Fibroblast of lung (primary cell): ENCODE results near the gene RTN1. TPM values are rescaled to one million over a fixed set of nuclear protein-coding genes. Genes with fewer than 3 reads are reported as not detected.

Experiments used
- DNase-seq, 2 donors: peaks; one replicate each; pipeline versions ENCODE4 v3.0.0 to v3.0.0-alpha.2; 2010; ENCODE audit warnings: low read depth in 2 of 2
- H2AFZ ChIP-seq: 2 replicates; pipeline ENCODE4 v1.5.1; 2012; ENCODE audit warnings: low read length, control low read depth, inconsistent platforms
- H3K27ac ChIP-seq: 2 replicates; pipeline ENCODE4 v1.5.1; 2011; ENCODE audit warnings: low read length, control low read depth; ENCODE audit not compliant: insufficient read depth
- H3K27me3 ChIP-seq: 2 replicates; pipeline ENCODE4 v1.5.1; 2011; ENCODE audit warnings: mild to moderate bottlenecking, low read length; ENCODE audit not compliant: control insufficient read depth, insufficient read depth
- H3K36me3 ChIP-seq: 2 replicates; pipeline ENCODE4 v1.5.1; 2011; ENCODE audit warnings: low read length; ENCODE audit not compliant: control insufficient read depth, insufficient read depth
- H3K4me1 ChIP-seq: 2 replicates; pipeline ENCODE4 v1.5.1; 2011; ENCODE audit warnings: low read length; ENCODE audit not compliant: control insufficient read depth, insufficient read depth; ENCODE audit errors: extremely low read depth
- H3K4me2 ChIP-seq: 2 replicates; pipeline ENCODE4 v1.5.1; 2011; ENCODE audit warnings: low read length, control low read depth; ENCODE audit not compliant: insufficient read depth; ENCODE audit errors: extremely low read depth
- H3K4me3 ChIP-seq, 4 experiments: fragments of 200-600 bp in 1 of 4; sonication (generic) in 1 of 4; replicated peaks in 1 of 4; 2 replicates each; pipeline ENCODE4 v1.5.1; 2011 to 2016; ENCODE audit warnings: low read length in 4 of 4, low read depth in 3 of 4, mild to moderate bottlenecking in 3 of 4, control low read depth in 2 of 4, inconsistent platforms in 1 of 4, mixed read lengths in 1 of 4; ENCODE audit not compliant: insufficient read depth in 1 of 4; ENCODE audit errors: control extremely low read depth in 1 of 4
- H3K79me2 ChIP-seq: 2 replicates; pipeline ENCODE4 v1.5.1; 2012; ENCODE audit warnings: mild to moderate bottlenecking, low read length, inconsistent platforms; ENCODE audit not compliant: control insufficient read depth, insufficient read depth
- H3K9ac ChIP-seq: 2 replicates; pipeline ENCODE4 v1.5.1; 2011; ENCODE audit warnings: mild to moderate bottlenecking, low read length, control low read depth; ENCODE audit not compliant: insufficient read depth
- H3K9me3 ChIP-seq: 2 replicates; pipeline ENCODE4 v1.5.1; 2012; ENCODE audit warnings: low read depth, low read length; ENCODE audit not compliant: control insufficient read depth, insufficient read depth
- H4K20me1 ChIP-seq: 2 replicates; pipeline ENCODE4 v1.5.1; 2011; ENCODE audit warnings: low read length; ENCODE audit not compliant: control insufficient read depth, insufficient read depth; ENCODE audit errors: extremely low read depth
- CTCF ChIP-seq, 2 donors: IDR thresholded peaks in 1 of 2; conservative IDR thresholded peaks in 1 of 2; 1 replicate in 1 of 2; 2 replicates in 1 of 2; pipeline ENCODE4 v1.5.1; 2011 to 2012; ENCODE audit warnings: low read length in 2 of 2, control low read depth in 1 of 2, inconsistent platforms in 1 of 2, low read depth in 1 of 2, mild to moderate bottlenecking in 1 of 2
- EZH2 ChIP-seq: IDR thresholded peaks from 2 replicates; pipeline ENCODE4 v1.5.1; 2012; ENCODE audit warnings: low read length, control low read depth, mild to moderate bottlenecking; ENCODE audit errors: missing control alignments
- polyA plus RNA-seq, 2 donors: library from polyadenylated mRNA; depleted of rRNA in 1 of 2; stranded (reverse) in 1 of 2; unstranded in 1 of 2; fragments of >200 nt; gene quantifications; 2 replicates each; pipeline ENCODE4 v1.2.1, GENCODE V29; 2011 to 2012; ENCODE audit warnings: missing spikeins in 1 of 2
- total RNA-seq: library from RNA; depleted of rRNA; stranded (reverse); fragments of >200 nt; gene quantifications from 2 replicates; pipeline ENCODE4 v1.2.1, GENCODE V29; 2014

Gene RTN1
- total and polyA plus RNA-seq, 2 donors (not counting 1 experiment from before 2014, with no cell fraction given): 0.17 to 0.92 TPM

- peak in 1 of 2 donors; percentile 67 for DNase-seq
- Histone ChIP-seq H3K36me3 (no peaks in the 10 kb centered on the region), H3K79me2 (no peaks in the 10 kb centered on the region), H3K9ac (no peak overlapping the region), H2AFZ (no peak overlapping the region), H3K4me3 (no peak overlapping the region), H3K27ac (no peak overlapping the region), H3K4me2 (no peak overlapping the region), H3K4me1 (no peaks in the 10 kb centered on the region), H4K20me1 (no peaks in the 10 kb centered on the region), H3K9me3 (no peaks in the 10 kb centered on the region), H3K27me3 (no peaks in the 10 kb centered on the region)
- TF ChIP-seq CTCF (conservative IDR thresholded peaks at IDR 0.05 in 1 of 2, IDR thresholded peaks at IDR 0.05 in 1 of 2; ENCODE audit: low read depth in 1 of 2, low read length in 2 of 2) (no peak), EZH2 (no peak)
Observed at GRCh38 chr14:59768855-59769375, 101.7 kb downstream of the RTN1 start.

GRCh38 chr14:59761851-59762250 is 108.7 kb downstream of the RTN1 start:
- H3K27me3 ChIP-seq: no peaks in the 10 kb centered on the region
- no peaks in the 10 kb centered on the region for H4K20me1 ChIP-seq
- H3K9me3 ChIP-seq: no peaks in the 10 kb centered on the region
- no peaks in the 10 kb centered on the region for H3K4me1 ChIP-seq
- no peak overlapping the region for H3K4me3 ChIP-seq
- TF ChIP-seq CTCF (conservative IDR thresholded peaks at IDR 0.05 in 1 of 2, IDR thresholded peaks at IDR 0.05 in 1 of 2; ENCODE audit: low read depth in 1 of 2, low read length in 2 of 2) (no peak), EZH2 (no peak)
- H3K27ac ChIP-seq: no peak overlapping the region
- H3K36me3 ChIP-seq: no peaks in the 10 kb centered on the region
- H3K79me2 ChIP-seq: no peaks in the 10 kb centered on the region
- no peak overlapping the region for H3K9ac ChIP-seq
- DNase-seq: no peak
- no peak overlapping the region for H3K4me2 ChIP-seq
- H2AFZ ChIP-seq: no peak overlapping the region

GRCh38 chr14:59755409-59756135 is 115.0 kb downstream of the RTN1 start:
- Histone ChIP-seq H3K4me2 (no peak overlapping the region), H3K9me3 (no peaks in the 10 kb centered on the region), H3K27ac (no peak overlapping the region), H3K9ac (no peak overlapping the region), H3K4me1 (no peaks in the 10 kb centered on the region), H3K4me3 (no peak overlapping the region), H3K27me3 (no peaks in the 10 kb centered on the region), H2AFZ (no peak overlapping the region), H3K79me2 (no peaks in the 10 kb centered on the region), H3K36me3 (no peaks in the 10 kb centered on the region), H4K20me1 (no peaks in the 10 kb centered on the region)
- DNase-seq: peak in 1 of 2 donors; percentile 10
- no peak for TF ChIP-seq CTCF (conservative IDR thresholded peaks at IDR 0.05 in 1 of 2, IDR thresholded peaks at IDR 0.05 in 1 of 2; ENCODE audit: low read depth in 1 of 2, low read length in 2 of 2)
